ENCODE data around the gene PPRC1. TPM values are rescaled to one million over a fixed set of nuclear protein-coding genes. Genes with fewer than 3 reads are reported as not detected.
"Not testable (repeated sequence)": the region's sequence is repeated elsewhere in the genome, so short reads cannot be mapped to it uniquely, and the experiment has no call there.

PPRC1 gene
- total RNA-seq, 2 donors from 2014 or later = 14.4 to 22.1 TPM

DNA sequence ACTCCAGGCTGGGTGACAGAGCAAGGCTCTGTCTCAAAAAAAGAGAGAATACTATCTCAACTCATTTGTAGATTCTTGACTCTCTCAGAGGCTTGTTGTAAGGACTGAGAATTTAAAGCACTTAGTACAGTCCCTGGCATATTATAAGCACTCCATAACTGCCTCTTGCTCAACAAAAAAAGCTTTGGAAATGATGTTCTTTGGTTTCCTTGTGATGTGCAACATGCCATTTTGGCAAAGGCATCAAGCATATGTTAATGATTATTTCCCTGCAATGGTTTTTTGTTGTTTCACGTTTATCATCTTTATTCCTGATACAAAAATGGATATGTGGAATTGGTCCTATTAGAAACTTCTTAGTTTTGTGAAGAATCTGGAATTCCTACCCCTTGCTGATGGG, 35.0 kb downstream of the PPRC1 start:
- DNase-seq (no peak), ATAC-seq (no peak)
- intact Hi-C loops (cut with DNase I, micrococcal nuclease) = loop anchor here in 1 of 2 donors (10.0 kb wide), 1 partner anchor 187 kb away; no protein-coding TSS in a partner anchor

DNA sequence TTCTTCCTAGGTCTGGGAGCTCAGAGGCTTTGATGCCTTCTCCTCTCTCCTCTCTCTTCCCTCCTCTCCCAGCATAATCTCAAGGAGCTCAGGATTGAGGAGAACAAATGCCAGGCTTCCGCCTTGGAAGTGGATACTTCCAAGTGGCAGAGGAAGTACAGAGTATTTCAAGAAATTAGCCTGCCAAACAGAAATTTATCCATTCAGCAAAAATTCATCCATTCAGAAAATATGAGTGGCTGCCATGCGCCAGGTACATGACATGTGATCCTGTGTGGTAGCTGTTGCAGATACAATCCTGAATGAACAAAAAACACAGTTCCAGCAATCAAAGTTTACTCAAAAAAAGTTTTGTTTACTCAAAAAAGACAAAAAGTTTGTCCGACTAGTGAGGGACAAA, 37.8 kb downstream of the PPRC1 start:
- intact Hi-C loops (cut with DNase I, micrococcal nuclease) = no loop called here
- ATAC-seq = no peak
- no peak for DNase-seq

DNA sequence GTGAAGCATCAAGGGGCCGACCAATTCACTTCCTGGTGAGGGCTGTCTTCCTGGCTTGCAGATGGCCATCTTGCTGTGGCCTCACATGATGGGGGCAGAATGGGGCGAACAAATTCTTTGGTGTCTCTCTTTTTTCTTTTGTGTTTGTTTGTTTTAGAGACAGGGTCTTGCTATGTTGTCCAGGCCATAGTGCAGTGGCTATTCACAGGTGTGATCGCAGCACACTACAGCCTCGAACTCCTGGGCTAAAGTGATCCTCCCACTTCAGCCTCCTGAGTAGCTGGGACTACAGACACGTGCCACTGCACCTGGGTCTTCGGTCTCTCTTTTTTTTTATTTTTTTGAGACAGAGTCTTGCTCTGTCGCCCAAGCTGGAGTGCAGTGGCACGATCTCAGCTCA, 39.4 kb downstream of the PPRC1 start:
- ATAC-seq = no peak
- intact Hi-C loops (cut with DNase I, micrococcal nuclease) = no loop called here
- DNase-seq = no peak

DNA sequence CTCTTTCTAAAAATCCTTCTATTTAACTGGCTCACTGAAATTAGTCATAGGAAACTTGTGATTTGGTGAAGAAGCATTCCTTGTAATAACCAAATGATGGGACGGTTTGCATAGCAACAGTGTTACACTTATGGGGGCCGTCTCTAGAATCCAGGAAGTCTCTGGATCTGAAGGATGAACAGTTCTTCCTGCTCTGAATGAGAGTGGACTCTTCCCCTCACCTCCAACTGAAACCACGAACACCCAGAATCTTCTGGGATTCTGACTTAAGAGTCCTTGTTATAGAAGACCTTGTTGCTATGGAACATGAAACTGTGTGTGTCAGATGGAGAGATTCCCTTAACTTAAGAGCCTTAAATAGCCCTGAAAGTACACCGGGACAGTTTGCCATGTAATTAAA, 42.6 kb downstream of the PPRC1 start:
- intact Hi-C loops (cut with DNase I, micrococcal nuclease) = no loop called here
- DNase-seq (no peak), ATAC-seq (no peak)

DNA sequence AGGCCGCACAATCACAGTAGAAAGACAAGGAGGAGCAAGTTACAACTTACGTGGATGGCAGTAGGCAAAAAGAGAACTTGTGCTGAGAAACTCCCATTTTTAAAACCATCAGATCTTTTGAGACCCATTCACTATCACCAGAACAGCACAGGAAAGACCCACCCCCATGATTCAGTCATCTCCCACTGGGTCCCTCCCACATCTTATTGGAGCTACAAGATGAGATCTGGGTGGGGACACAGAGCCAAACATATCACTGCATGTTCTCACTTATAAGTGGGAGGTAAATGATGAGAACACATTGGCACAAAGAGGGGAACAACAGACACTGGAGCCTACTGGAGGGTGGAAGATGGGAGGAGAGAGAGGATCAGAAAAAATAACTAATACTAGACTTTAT, 51.8 kb downstream of the PPRC1 start:
- intact Hi-C loops (cut with DNase I, micrococcal nuclease) = no loop called here
- ATAC-seq = no peak
- DNase-seq = no peak

DNA sequence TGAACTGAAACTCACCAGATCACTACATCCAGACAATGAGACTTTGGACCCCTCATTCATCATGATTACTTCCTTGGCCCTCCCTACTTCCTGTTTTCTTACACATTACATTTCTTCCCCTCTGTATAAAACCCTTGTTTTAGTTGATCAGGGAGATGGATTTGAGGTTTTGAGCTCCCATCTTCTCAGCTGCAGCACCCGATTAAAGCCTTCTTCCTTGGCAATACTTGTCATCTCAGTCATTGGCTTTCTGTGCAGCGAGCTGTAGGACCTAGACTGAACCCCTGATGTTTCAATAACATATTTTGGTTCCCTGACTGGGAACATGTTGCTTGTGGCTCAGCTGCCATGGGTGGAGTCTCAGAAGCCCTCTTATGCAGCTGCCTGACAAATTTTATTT, 52.4 kb downstream of the PPRC1 start:
- intact Hi-C loops (cut with DNase I, micrococcal nuclease) = no loop called here
- ATAC-seq (no peak), DNase-seq (no peak)

DNA sequence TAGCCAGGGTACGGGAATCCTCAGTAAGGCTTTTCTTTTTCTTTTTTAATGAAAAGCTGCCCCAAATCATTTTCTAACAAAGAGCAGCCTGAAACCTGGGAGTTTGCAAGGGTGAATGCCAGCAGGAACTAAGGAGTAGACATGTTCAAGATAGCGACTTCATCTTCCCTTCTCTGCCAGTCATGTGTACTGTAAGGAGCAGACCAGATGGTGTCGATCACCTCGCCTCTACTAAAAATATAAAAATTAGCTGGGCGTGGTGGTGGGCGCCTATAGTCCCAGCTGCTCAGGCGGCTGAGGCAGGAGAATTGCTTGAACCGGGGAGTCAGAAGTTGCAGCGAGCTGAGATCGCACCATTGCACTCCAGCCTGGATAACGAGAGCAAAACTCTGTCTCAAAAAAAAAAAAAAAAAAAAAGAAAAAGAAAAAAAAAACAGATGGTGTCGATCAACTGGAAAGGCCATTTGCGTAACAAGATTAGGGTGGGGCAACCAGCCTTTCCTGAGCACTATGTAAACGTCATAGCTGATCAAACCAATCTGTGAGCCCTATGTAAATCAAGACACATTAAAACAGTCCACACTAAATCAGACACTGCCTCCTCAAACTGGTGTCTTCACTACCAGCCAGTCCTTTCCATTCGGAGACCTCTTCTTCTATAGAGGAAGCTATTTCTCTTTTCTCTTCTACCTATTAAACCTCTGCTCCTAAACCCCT, 53.1 kb downstream of the PPRC1 start:
- ATAC-seq (no peak), DNase-seq (no peak)
- intact Hi-C loops (cut with DNase I, micrococcal nuclease) = no loop called here

DNA sequence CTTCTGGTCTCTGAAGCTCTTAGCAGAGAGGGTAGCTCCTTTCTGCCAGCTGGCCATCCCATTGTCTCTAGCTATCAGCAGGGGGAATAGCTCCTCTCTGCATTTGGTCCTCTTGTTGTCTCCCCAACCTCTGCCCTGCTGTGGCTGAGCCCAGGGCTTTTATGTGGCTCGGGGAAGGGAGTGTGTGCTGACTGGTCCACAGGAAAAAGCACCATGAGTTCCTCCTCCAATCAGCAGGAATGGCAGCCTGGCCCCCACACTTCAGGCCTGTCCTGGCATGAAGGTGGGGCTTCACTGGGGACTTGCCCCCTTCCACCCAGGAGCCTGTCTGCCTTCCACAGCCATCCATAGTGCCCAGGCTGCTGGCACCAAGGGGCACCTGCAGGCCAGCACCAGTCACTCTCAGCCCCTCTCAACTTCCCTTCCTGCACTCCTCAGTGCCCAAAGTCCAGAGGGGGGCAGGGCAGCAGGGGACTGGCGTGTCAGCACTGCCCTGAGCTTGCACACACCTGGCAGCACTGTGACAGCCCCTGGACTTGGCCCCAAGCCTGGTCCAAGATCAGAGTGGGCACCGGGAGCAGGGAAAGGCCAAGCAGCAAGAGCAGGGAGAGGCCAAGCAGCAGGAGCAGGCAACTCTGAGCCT, 55.6 kb downstream of the PPRC1 start:
- intact Hi-C loops (cut with DNase I, micrococcal nuclease) = no loop called here
- peak; percentile 20 to 37 for DNase-seq
- peak; percentile 80 for ATAC-seq

DNA sequence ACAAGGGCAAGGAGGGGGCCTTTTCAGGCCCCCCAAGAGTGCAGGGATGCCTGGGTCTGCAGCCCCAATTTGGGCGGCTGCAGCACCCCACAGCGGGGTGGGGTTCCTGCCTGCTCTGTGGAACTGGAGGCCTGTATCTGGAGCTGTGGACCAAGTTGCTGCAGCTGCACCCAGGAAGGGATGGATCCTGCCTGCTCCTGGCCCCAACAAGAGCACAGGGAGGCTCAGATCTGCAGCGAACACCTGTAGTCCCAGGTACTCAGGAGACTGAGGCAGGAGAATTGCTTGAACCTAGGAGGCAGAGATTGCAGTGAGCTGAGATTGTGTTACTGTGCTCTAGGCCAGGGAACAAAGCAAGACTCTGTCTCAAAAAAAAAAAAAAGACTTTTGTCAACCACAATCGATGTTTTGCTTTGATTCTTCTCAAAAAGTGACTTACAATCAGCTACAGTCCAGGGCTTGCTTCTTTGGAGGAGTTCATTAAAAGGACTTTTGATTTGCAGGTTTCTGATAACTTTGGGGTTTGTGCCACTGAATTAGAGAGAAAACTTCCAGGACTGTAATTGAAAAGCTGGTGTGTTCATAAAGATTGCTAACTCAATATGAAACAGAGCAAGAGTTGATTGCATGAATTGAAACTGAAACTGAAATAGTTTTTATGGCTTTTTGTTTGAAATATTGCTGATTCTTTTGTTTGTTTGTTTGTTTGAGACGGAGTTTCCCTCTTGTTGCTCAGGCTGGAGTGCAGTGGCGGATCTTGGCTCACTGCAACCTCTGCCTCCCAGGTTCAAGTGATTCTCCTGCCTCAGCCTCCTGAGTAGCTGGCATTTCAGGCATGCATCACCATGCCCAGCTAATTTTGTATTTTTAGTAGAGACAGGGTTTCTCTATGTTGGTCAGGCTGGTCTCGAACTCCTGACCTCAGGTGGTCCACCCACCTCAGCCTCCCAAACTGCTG, 56.4 kb downstream of the PPRC1 start:
- DNase-seq; intact Hi-C loops (cut with DNase I, micrococcal nuclease): not testable (repeated sequence)
- ATAC-seq = peak; percentile 64

DNA sequence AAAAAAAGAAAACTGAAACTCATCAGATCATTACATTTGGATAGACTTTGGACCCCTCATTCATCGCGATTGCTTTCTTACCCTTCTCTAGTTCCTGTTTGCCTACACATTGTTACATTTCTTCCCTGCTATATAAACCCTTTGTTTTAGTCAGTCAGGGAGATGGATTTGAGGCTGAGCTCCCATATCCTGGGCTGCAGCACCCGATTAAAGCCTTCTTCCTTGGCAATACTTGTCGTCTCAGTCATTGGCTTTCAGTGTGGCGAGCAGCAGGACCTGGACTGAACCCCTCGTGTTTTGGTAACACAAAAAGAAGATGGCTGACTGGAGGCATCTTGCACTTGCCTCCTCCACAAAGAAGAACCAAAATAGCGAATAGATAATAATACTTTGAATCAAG, 59.1 kb downstream of the PPRC1 start:
- no peak for ATAC-seq
- intact Hi-C loops (cut with DNase I, micrococcal nuclease) = no loop called here
- DNase-seq = no peak

DNA sequence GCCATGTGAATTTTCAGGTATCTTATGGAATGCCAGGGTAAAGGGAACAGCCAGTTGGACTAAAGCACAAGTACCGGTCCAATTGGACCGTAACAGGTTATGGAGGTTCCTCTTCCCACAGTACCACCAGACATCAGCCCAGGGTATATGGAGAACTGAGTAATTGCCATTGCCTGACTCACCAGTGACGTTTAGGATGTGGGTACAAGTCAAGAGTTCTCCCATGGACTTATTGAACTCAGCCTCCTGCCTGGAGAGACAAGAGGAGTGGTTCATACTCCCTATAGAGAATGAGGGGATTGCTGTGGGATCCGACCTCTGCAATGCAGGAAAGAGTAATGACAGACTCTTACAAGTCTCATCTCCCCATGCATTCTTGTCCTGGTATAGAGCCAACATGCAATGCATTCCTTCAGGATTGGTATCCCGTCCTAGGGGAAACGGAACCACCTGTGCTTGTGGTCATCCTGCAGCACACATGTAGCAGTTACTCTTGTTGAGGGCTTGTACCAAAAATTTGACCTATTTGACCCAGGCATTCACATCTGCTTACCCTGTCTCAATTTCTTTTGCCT, 62.5 kb downstream of the PPRC1 start:
- no peak for ATAC-seq
- intact Hi-C loops (cut with DNase I, micrococcal nuclease) = no loop called here
- no peak for DNase-seq

DNA sequence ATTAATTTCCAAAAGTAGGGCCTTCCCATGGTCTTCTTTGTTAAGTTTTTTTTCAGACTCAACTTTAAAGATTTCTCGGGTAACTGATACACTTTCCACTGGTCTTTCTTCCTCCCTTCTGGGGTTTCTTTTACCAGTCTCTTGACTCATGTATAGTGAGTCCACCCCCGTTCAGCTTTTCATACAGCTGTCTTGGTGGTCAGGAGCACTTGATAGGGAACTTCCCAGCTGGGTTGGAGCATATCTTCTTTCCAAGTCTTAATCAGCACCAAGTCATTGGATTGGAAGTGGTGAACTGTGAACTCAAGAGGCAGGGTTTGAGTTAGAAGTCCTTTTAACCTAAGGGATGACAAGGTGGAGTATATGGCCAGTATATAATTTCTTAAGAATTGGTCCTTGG, 64.1 kb downstream of the PPRC1 start:
- ATAC-seq (no peak), DNase-seq (no peak)
- intact Hi-C loops (cut with DNase I, micrococcal nuclease) = no loop called here

DNA sequence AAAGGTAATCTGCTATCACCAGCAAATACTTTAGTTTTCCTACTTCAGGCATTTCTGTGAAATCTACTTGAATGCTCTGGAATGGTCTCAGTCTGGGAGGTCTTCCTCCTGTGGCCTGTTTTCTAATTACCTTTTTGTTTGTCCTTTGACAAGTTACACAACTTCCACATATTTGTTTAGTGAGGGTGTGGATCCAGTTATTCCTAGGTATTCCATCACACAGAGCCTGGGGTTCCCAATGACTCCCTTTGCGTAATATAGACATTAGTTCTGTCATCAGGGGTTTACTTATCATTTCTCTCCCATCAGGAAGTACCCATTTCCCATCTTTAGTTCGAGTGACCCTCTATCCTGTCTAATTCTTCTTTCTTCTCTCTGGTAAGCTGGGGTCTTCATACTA, 65.2 kb downstream of the PPRC1 start:
- intact Hi-C loops (cut with DNase I, micrococcal nuclease) = no loop called here
- ATAC-seq (peak; percentile 63), DNase-seq (no peak)

Other genes with a start within 250 kb of the PPRC1 start
- 10 to 100 TPM; 28.6 to 37.3 TPM for gene ARMH3, start 76.9 kb upstream of the PPRC1 start, total RNA-seq
- gene HPS6, start 67.7 kb upstream of the PPRC1 start, total RNA-seq = 10 to 100 TPM; 20.3 to 25.0 TPM
- 10 to 100 TPM; 29.5 to 34.6 TPM for gene LDB1, start 12.7 kb upstream of the PPRC1 start, total RNA-seq
- 10 to 100 TPM; 30.2 to 41.5 TPM for gene NOLC1, start 19.3 kb downstream of the PPRC1 start, total RNA-seq
- not detected for gene ELOVL3, start 93.3 kb downstream of the PPRC1 start, total RNA-seq
- not detected for gene PITX3, start 108.5 kb downstream of the PPRC1 start, total RNA-seq
- 10 to 100 TPM; 52.3 to 64.3 TPM for gene GBF1, start 112.5 kb downstream of the PPRC1 start, total RNA-seq